Tibial nerve (tissue), 4 donors: ENCODE measurements around the gene NFIB. TPM values are rescaled to one million over a fixed set of nuclear protein-coding genes. Genes with fewer than 3 reads are reported as not detected.

Source experiments
- DNase-seq, 2 donors: peaks; one replicate each; pipeline ENCODE4 v3.0.0-alpha.2; 2019; ENCODE audit warnings: low spot score in 2 of 2
- H3K27ac ChIP-seq, 4 donors: fragments of 200-600 bp; sonication (generic) in 3 of 4; one replicate each; pipeline ENCODE4 v1.5.1; 2017 to 2019; ENCODE audit warnings: mild to moderate bottlenecking in 1 of 4
- H3K27me3 ChIP-seq, 2 donors: fragments of 200-600 bp; sonication (generic) in 1 of 2; one replicate each; pipeline versions ENCODE4 v1.5.1 to v1.6.0; 2017 to 2019
- H3K36me3 ChIP-seq, 3 donors: fragments of 200-600 bp; sonication (generic); one replicate each; pipeline ENCODE4 v1.5.1; 2018 to 2019
- H3K4me1 ChIP-seq, 4 donors: fragments of 200-600 bp; sonication (generic) in 3 of 4; one replicate each; pipeline ENCODE4 v1.5.1; 2017 to 2019
- H3K4me3 ChIP-seq, 4 donors: fragments of 200-600 bp; sonication (generic) in 3 of 4; one replicate each; pipeline ENCODE4 v1.5.1; 2017 to 2019; ENCODE audit warnings: mild to moderate bottlenecking in 1 of 4, moderate library complexity in 1 of 4
- H3K9me3 ChIP-seq, 4 donors: fragments of 200-600 bp; sonication (generic) in 3 of 4; one replicate each; pipeline ENCODE4 v1.5.1; 2017 to 2019
- CTCF ChIP-seq, 5 experiments: fragments of 200-600 bp in 3 of 5; fragments of 450-650 bp in 2 of 5; sonication (generic) in 3 of 5; IDR thresholded peaks; one replicate each; pipeline ENCODE4 v1.5.1; 2016 to 2019; ENCODE audit warnings: antibody characterized with exemption in 5 of 5, mild to moderate bottlenecking in 3 of 5, moderate library complexity in 2 of 5
- EP300 ChIP-seq, 2 donors: sonication (generic); formaldehyde crosslinking; IDR thresholded peaks; one replicate each; pipeline ENCODE4 v1.6.1; 2017; ENCODE audit warnings: antibody characterized with exemption in 2 of 2, mild to moderate bottlenecking in 1 of 2
- POLR2A ChIP-seq, 2 donors: fragments of 450-650 bp; IDR thresholded peaks; one replicate each; pipeline ENCODE4 v1.6.1; 2017; ENCODE audit warnings: antibody characterized with exemption in 2 of 2, mild to moderate bottlenecking in 2 of 2, moderate library complexity in 2 of 2
- WGBS, 2 donors: methylation state at CpG; one replicate each; pipeline ENCODE4 v1.1.5; 2018; 5-methylcytosine and 5-hydroxymethylcytosine counted together
- total RNA-seq, 4 donors: library from RNA; depleted of rRNA; stranded (reverse); fragments of >200 nt; gene quantifications; one replicate each; pipeline ENCODE4 v1.1.0, GENCODE V29; 2016

Gene NFIB
- total RNA-seq, 4 donors from 2014 or later = 52.1 to 125 (median 78.1) TPM

- no peaks in the 10 kb centered on the region for H3K36me3 ChIP-seq
- peaks cover 0 to 60% (median 15%) of the 10 kb centered on the region in 4 donors for H3K4me1 ChIP-seq
- H3K27me3 ChIP-seq = no peaks in the 10 kb centered on the region
- H3K4me3 ChIP-seq = no peak overlapping the region
- no peaks in the 10 kb centered on the region for H3K9me3 ChIP-seq
- TF ChIP-seq CTCF (IDR thresholded peaks at IDR 0.05) (no peak), EP300 (IDR thresholded peaks at IDR 0.05) (no peak), POLR2A (IDR thresholded peaks at IDR 0.05) (no peak)
- whole genome bisulfite sequencing, 2 donors = 61 to 66% methylated on average over 7 of the region's 7 CpGs
- DNase-seq = no peak
- H3K27ac ChIP-seq = peak overlapping the region in 2 of 4 donors; percentile 9 to 29
Observed at GRCh38 chr9:14296495-14297113, 17.3 kb downstream of the NFIB start.

- H3K27me3 ChIP-seq = no peaks in the 10 kb centered on the region
- H3K27ac ChIP-seq = no peak overlapping the region
- H3K9me3 ChIP-seq = no peaks in the 10 kb centered on the region
- no peaks in the 10 kb centered on the region for H3K36me3 ChIP-seq
- peaks cover 0 to 43% (median 4%) of the 10 kb centered on the region in 4 donors for H3K4me1 ChIP-seq
- no peak for DNase-seq
- H3K4me3 ChIP-seq = no peak overlapping the region
- TF ChIP-seq CTCF (IDR thresholded peaks at IDR 0.05) (no peak), EP300 (IDR thresholded peaks at IDR 0.05) (no peak), POLR2A (IDR thresholded peaks at IDR 0.05) (no peak)
- 93 to 95% methylated on average over 8 of the region's 8 CpGs for WGBS, 2 donors
Observed at GRCh38 chr9:14294659-14295058, 19.3 kb downstream of the NFIB start.

- no peak for DNase-seq
- peaks cover 0 to 40% (median 3%) of the 10 kb centered on the region in 4 donors for H3K4me1 ChIP-seq
Observed at GRCh38 chr9:14293801-14294200, 20.1 kb downstream of the NFIB start.

GRCh38 chr9:14292181-14292739, 21.7 kb downstream of the NFIB start:
- Histone ChIP-seq H3K36me3 (no peaks in the 10 kb centered on the region), H3K9me3 (no peaks in the 10 kb centered on the region), H3K4me1 (peaks cover 0 to 37% (median 6%) of the 10 kb centered on the region in 4 donors), H3K27me3 (no peaks in the 10 kb centered on the region), H3K27ac (no peak overlapping the region), H3K4me3 (no peak overlapping the region)
- WGBS, 2 donors = 27% methylated on average over 3 of the region's 3 CpGs
- DNase-seq = no peak
- TF ChIP-seq EP300 (IDR thresholded peaks at IDR 0.05) = no peak
- no peak for TF ChIP-seq CTCF (IDR thresholded peaks at IDR 0.05)
- no peak for TF ChIP-seq POLR2A (IDR thresholded peaks at IDR 0.05)

More at GRCh38 chr9:14293801-14294200, 20.1 kb downstream of the NFIB start:
- TF ChIP-seq CTCF (IDR thresholded peaks at IDR 0.05) (no peak), POLR2A (IDR thresholded peaks at IDR 0.05) (no peak), EP300 (IDR thresholded peaks at IDR 0.05) (no peak)
- Histone ChIP-seq H3K4me3 (no peak overlapping the region), H3K27ac (no peak overlapping the region), H3K9me3 (no peaks in the 10 kb centered on the region), H3K27me3 (no peaks in the 10 kb centered on the region), H3K36me3 (no peaks in the 10 kb centered on the region)
- 61 to 69% methylated on average over 3 of the region's 3 CpGs for WGBS, 2 donors

- H3K27me3 ChIP-seq = no peaks in the 10 kb centered on the region
- no peaks in the 10 kb centered on the region for H3K9me3 ChIP-seq
- H3K4me1 ChIP-seq = peaks cover 0 to 33% (median 4%) of the 10 kb centered on the region in 4 donors
- no peaks in the 10 kb centered on the region for H3K36me3 ChIP-seq
- no peak for TF ChIP-seq POLR2A (IDR thresholded peaks at IDR 0.05)
- TF ChIP-seq EP300 (IDR thresholded peaks at IDR 0.05) = no peak
- TF ChIP-seq CTCF (IDR thresholded peaks at IDR 0.05) = no peak
- 65 to 96% methylated on average over 3 of the region's 3 CpGs for whole genome bisulfite sequencing, 2 donors
- H3K4me3 ChIP-seq = no peak overlapping the region
- no peak overlapping the region for H3K27ac ChIP-seq
- DNase-seq = no peak
Observed at GRCh38 chr9:14289916-14290315, 24.0 kb downstream of the NFIB start.
